Thymus (tissue), 11 donors: ENCODE measurements around the gene KRT24. TPM values are rescaled to one million over a fixed set of nuclear protein-coding genes. Genes with fewer than 3 reads are reported as not detected.

Experiments
- DNase-seq, 9 donors: peaks; one replicate each; pipeline ENCODE4 v3.0.0-alpha.2; 2013; ENCODE audit warnings: low spot score in 9 of 9, low read depth in 6 of 9, missing footprints in 1 of 9
- H3K27ac ChIP-seq, 2 donors: one replicate each; pipeline ENCODE4 v1.5.1; 2013; ENCODE audit warnings: control low read depth in 1 of 2, low read depth in 1 of 2, low read length in 1 of 2, mild to moderate bottlenecking in 1 of 2, moderate library complexity in 1 of 2
- H3K27me3 ChIP-seq, 2 donors: one replicate each; pipeline ENCODE4 v1.5.1; 2013; ENCODE audit warnings: low read length in 1 of 2; ENCODE audit not compliant: control insufficient read depth in 2 of 2, insufficient read depth in 1 of 2
- H3K36me3 ChIP-seq, 2 donors: one replicate each; pipeline ENCODE4 v1.5.1; 2013; ENCODE audit warnings: low read length in 1 of 2, mild to moderate bottlenecking in 1 of 2, moderate library complexity in 1 of 2; ENCODE audit not compliant: control insufficient read depth in 2 of 2, insufficient read depth in 2 of 2
- H3K4me1 ChIP-seq, 2 donors: one replicate each; pipeline ENCODE4 v1.5.1; 2013; ENCODE audit warnings: low read length in 2 of 2; ENCODE audit not compliant: control insufficient read depth in 2 of 2, insufficient read depth in 2 of 2
- H3K4me3 ChIP-seq, 2 donors: one replicate each; pipeline ENCODE4 v1.5.1; 2013; ENCODE audit warnings: low read length in 2 of 2, control low read depth in 1 of 2, mild to moderate bottlenecking in 1 of 2
- H3K9me3 ChIP-seq, 2 donors: one replicate each; pipeline ENCODE4 v1.5.1; 2013; ENCODE audit warnings: low read length in 1 of 2, mild to moderate bottlenecking in 1 of 2; ENCODE audit not compliant: control insufficient read depth in 2 of 2, insufficient read depth in 1 of 2
- WGBS: extraction: QIAGEN DNeasy Blood & Tissue Kit; methylation state at CpG from one replicate; pipeline ENCODE4 v1.1.7; 2013; 5-methylcytosine and 5-hydroxymethylcytosine counted together
- polyA plus RNA-seq: library from polyadenylated mRNA; stranded (reverse); fragments of 200-250 nt; gene quantifications from one replicate; pipeline ENCODE4 v1.2.3, GENCODE V29; 2013
- total RNA-seq: library from RNA; stranded (reverse); fragments of 120-200 nt; gene quantifications from one replicate; pipeline ENCODE4 v1.2.4, GENCODE V29; 2013
- donor health status: healthy.

The KRT24 gene
- total and polyA plus RNA-seq, 2 donors, result 0.14 to 1.9 TPM

DNA sequence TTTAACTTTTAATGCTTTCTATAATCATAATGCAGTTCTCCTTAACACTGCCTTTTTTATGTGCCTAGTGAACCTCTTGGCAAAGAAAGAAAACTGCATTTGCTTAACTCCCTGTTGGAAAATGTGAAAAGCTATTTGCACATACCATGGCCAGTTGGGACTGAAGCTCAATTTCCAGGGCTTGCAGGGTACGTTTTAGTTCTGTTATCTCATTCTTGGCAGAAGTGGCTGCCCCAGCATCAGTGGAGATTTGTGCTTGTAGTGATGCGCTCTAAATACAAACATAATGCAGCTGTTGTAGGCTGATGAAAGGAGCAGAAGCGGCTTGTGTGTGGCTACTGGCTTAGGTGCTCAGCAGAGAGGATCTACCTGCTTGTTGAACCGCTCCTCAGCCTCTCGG, 3.7 kb downstream of the KRT24 start:
- 75% methylated on average over 5 of the region's 5 CpGs for WGBS
- no peaks in the 10 kb centered on the region for H3K36me3 ChIP-seq
- H3K9me3 ChIP-seq, result no peaks in the 10 kb centered on the region
- no peaks in the 10 kb centered on the region for H3K4me1 ChIP-seq
- no peak overlapping the region for H3K4me3 ChIP-seq
- peaks cover 0 to 16% of the 10 kb centered on the region in 2 donors for H3K27me3 ChIP-seq
- DNase-seq, result no peak
- no peak overlapping the region for H3K27ac ChIP-seq

DNA sequence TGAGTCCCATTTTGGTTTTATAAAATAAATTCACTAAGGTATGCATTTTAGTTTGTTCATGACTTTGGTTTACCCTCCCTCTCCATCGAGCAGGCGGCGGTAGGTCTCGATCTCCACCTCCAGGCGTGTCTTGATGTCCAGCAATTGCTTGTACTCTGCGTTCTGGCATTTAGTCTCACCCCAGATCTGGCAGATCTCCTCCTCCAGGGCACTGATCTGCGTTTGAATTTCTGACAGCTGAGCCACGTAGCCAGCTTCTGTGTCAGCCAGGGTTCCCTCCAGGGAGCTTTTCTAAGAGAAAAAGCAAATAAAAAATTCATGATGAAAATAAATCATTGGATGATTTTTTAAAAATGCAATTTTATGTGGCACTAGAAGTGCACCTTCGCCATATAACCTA, 4.2 kb downstream of the KRT24 start:
- Histone ChIP-seq H3K9me3 (no peaks in the 10 kb centered on the region), H3K36me3 (no peaks in the 10 kb centered on the region), H3K27me3 (peaks cover 0 to 15% of the 10 kb centered on the region in 2 donors), H3K27ac (no peak overlapping the region), H3K4me3 (no peak overlapping the region), H3K4me1 (no peaks in the 10 kb centered on the region)
- DNase-seq, result no peak
- WGBS, result 88% methylated on average over 9 of the region's 9 CpGs

DNA sequence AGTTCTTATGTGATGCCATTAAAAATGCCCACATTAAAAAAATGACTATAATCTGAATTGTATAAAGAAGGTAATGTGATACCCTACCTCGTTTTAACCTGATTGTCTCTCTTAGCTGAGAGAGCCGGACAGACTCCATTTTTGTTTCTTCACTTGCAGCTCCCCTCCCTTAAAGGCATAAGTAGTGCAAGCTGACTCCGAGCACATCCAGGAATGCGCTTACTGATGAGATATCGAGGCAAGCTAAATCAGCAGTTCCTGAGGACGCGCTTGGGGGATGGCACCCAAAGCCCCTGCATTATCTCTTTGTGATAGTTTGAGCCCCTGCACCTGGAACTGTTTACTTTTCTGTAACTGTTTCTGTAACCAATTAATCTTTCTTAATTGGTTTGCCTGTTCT, 6.3 kb downstream of the KRT24 start:
- no peaks in the 10 kb centered on the region for H3K36me3 ChIP-seq
- no peak overlapping the region for H3K4me3 ChIP-seq
- WGBS, result 86% methylated on average over 7 of the region's 7 CpGs
- H3K27me3 ChIP-seq, result peaks cover 0 to 9% of the 10 kb centered on the region in 2 donors
- H3K27ac ChIP-seq, result no peak overlapping the region
- no peaks in the 10 kb centered on the region for H3K4me1 ChIP-seq
- no peaks in the 10 kb centered on the region for H3K9me3 ChIP-seq
- DNase-seq, result no peak

DNA sequence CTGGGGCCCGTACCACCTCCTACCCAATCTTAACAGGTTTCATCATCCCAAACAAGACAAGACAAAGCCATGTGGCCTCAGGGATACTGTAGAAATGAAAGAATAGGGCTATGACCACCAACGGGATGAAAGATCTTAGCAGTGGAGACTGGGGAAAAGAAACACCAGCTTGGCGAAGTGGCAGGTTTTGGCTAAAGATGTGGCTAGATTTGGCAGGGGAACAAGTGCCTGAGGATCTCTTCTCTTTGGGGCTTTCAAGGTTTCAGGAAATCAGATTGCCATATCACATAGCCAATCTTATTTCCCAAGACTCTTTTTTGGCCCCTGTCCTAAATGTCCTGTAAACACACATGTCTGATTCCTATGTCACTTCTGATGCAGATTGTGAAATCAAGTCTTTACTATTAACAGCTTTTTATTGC, 6.9 kb downstream of the KRT24 start:
- Histone ChIP-seq H3K27me3 (peaks cover 0 to 9% of the 10 kb centered on the region in 2 donors), H3K36me3 (no peaks in the 10 kb centered on the region), H3K27ac (peak overlapping the region in 1 of 2 donors; percentile 8), H3K4me1 (no peaks in the 10 kb centered on the region), H3K4me3 (no peak overlapping the region), H3K9me3 (no peaks in the 10 kb centered on the region)
- DNase-seq, result peak in 1 of 9 donors; percentile 3
- WGBS, result 71% methylated on average over 3 of the region's 3 CpGs

DNA sequence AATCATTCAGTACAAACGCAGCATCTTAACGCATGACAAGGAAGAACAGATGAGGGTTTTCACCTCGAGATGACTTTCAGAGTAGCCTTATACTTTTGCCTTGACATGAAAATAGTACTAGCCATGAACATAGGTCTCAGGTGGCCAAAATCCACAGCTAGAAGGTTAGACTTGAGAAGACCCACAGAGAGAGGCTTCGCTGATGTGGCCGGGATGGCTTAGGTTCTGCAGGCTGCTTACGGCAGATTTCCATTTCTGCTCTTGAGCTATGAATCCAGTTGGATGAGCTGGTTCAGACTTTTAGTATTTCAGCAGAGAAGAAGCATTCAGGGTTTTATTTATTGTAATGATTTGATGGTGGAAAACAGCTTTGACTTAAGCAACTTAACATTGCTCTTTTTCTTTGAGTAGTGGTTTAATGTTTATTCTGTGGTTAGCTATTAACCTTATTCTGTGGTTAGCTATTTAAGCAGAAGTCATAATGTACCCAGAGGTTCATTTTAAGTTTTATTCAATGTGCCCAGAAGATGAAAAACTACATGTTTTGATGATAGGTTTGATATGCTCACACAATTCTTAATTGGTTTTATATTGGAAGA, 7.6 kb downstream of the KRT24 start:
- WGBS, result 95% methylated on average over 6 of the region's 6 CpGs
- no peaks in the 10 kb centered on the region for H3K9me3 ChIP-seq
- H3K4me1 ChIP-seq, result no peaks in the 10 kb centered on the region
- no peak overlapping the region for H3K27ac ChIP-seq
- peaks cover 0 to 8% of the 10 kb centered on the region in 2 donors for H3K27me3 ChIP-seq
- H3K36me3 ChIP-seq, result no peaks in the 10 kb centered on the region
- no peak overlapping the region for H3K4me3 ChIP-seq
- DNase-seq, result no peak

DNA sequence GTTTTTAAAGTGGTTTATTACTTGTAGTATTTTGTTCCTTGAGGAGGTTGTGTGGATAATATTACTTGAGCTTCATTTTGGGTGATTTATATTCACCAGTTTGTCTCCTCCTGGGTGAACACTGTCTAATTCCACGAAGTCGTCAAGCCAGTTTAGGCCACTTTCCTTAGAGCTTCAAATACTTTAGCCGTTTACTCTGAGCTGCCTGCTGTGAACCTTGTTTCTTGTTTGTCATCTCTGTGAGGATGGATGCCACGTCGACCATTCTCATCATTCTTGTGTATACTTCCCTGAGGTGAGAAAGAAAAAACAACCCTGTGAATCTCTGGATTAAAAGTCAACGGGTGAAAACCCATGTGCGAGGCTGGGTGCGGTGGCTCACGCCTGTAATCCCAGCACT, 9.0 kb downstream of the KRT24 start:
- WGBS, result 85% methylated on average over 9 of the region's 9 CpGs
- Histone ChIP-seq H3K4me3 (no peak overlapping the region), H3K4me1 (no peaks in the 10 kb centered on the region), H3K9me3 (no peaks in the 10 kb centered on the region), H3K36me3 (no peaks in the 10 kb centered on the region), H3K27ac (no peak overlapping the region), H3K27me3 (peaks cover 0 to 6% of the 10 kb centered on the region in 2 donors)
- DNase-seq, result no peak

DNA sequence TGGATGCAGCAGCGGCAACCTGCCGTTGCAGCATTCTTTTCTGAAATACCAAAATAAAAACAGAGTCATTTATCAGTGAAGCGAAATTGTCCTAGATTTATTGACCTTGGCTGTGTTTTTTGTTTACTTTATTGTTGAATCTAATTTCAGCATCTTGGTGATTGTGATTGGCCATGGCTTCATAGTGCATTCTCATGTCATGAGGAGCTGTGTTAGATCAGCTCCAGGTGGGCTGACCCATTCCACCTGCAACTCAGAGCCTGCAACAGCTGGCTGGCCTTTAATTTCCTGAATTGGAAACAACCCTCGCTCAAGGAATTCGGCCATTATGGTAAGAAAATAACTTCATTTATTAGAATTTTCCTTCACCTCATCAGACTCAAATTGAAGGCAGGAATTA, 16.4 kb downstream of the KRT24 start:
- Histone ChIP-seq H3K27me3 (no peaks in the 10 kb centered on the region), H3K4me3 (no peak overlapping the region), H3K36me3 (no peaks in the 10 kb centered on the region), H3K9me3 (no peaks in the 10 kb centered on the region), H3K4me1 (no peaks in the 10 kb centered on the region), H3K27ac (no peak overlapping the region)
- no peak for DNase-seq
- 92% methylated on average over 5 of the region's 5 CpGs for WGBS

DNA sequence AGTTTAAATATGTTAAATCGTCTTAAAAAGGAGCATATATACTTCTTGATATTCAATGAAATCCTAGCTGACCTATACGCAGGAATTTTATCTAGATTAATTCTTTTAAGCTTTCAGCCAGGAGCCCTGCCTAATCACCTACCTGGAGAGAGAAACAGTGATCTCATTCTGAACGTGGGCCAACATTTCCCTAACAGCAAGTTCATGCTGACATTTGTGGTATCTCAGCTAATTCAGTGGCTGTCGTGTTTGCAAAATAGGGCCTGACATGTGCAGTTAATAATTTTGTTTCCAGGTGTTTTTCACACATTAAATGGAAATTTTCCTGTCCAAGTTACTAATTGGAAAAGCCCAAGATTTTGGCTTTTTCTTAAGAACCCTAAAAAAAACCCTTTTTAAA, 17.4 kb downstream of the KRT24 start:
- 84% methylated on average over 4 of the region's 4 CpGs for WGBS
- Histone ChIP-seq H3K36me3 (no peaks in the 10 kb centered on the region), H3K9me3 (no peaks in the 10 kb centered on the region), H3K4me3 (no peak overlapping the region), H3K27ac (no peak overlapping the region), H3K4me1 (no peaks in the 10 kb centered on the region), H3K27me3 (peaks cover 0 to 2% of the 10 kb centered on the region in 2 donors)
- no peak for DNase-seq

DNA sequence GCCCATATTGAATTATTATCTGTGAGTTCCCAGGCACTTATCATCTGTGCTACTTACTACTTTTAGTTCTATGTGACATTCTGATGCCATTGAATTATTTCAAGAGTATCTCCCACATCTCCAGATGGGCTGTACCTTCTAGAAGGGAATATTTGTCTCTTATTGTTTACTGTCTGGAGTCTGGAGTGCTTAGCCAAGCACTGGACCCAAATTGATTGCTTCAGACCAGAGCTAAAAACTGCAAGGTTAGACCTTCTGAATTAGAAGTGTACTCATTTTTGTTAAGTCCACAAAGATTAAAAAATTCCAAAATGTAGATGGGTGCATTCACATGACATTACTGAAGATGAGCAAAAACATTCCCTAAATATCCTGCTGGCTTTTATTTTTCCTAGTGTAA, 22.6 kb downstream of the KRT24 start:
- Histone ChIP-seq H3K36me3 (no peaks in the 10 kb centered on the region), H3K9me3 (no peaks in the 10 kb centered on the region), H3K4me3 (no peak overlapping the region), H3K4me1 (no peaks in the 10 kb centered on the region), H3K27me3 (peaks cover under 1 to 15% of the 10 kb centered on the region in 2 donors), H3K27ac (no peak overlapping the region)
- no peak for DNase-seq

DNA sequence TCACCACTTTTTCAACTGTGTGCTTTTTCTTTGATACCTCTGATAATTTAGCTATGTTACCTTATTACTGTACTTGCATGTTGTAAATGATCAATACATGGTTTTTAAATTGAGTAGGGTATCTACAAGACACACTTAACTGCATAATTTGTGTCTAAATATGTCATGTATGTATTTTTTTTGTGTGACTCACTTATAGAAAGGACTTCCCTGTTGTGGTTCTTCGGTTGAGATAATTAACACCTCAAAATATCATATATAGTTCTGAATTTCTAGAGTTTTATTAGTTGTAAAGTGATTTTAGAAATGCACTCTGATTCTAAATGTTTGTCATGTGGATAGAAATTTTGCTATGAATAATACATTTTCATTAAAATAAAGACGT, 24.0 kb downstream of the KRT24 start:
- Histone ChIP-seq H3K9me3 (no peaks in the 10 kb centered on the region), H3K27me3 (peaks cover 3 to 21% of the 10 kb centered on the region in 2 donors), H3K4me1 (no peaks in the 10 kb centered on the region), H3K36me3 (no peaks in the 10 kb centered on the region), H3K27ac (no peak overlapping the region), H3K4me3 (no peak overlapping the region)
- 95% methylated on average over 2 of the region's 2 CpGs for WGBS
- no peak for DNase-seq
